Measurements from ENCODE around the gene NBEA. TPM values are rescaled to one million over a fixed set of nuclear protein-coding genes. Genes with fewer than 3 reads are reported as not detected.

NBEA gene
- polyA plus RNA-seq, 2 of the 4 experiments (the other 2 are of a cell fraction): 3.5 to 11.8 TPM

DNA sequence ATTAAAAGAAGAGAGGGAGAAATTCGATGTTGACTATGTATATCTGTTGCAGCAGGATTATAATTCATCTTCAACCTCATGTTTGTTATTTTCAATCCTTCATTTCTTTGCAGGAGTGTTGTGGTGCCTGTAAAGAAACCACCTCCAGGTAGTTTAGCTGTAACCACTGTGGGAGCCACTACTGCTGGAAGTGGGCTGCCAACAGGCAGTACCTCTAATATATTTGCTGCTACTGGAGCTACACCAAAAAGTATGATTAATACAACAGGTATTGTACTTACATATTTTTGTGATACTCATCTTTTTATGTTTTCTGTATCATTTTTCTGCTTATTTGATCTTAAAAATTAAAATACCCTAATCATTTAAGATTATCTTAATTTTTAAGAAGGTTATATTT is 266.5 kb downstream of the NBEA start (continued):
- TF ChIP-seq, protein P1, sequence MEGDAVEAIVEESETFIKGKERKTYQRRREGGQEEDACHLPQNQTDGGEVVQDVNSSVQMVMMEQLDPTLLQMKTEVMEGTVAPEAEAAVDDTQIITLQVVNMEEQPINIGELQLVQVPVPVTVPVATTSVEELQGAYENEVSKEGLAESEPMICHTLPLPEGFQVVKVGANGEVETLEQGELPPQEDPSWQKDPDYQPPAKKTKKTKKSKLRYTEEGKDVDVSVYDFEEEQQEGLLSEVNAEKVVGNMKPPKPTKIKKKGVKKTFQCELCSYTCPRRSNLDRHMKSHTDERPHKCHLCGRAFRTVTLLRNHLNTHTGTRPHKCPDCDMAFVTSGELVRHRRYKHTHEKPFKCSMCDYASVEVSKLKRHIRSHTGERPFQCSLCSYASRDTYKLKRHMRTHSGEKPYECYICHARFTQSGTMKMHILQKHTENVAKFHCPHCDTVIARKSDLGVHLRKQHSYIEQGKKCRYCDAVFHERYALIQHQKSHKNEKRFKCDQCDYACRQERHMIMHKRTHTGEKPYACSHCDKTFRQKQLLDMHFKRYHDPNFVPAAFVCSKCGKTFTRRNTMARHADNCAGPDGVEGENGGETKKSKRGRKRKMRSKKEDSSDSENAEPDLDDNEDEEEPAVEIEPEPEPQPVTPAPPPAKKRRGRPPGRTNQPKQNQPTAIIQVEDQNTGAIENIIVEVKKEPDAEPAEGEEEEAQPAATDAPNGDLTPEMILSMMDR (IDR thresholded peaks at IDR 0.05): no peak
- TF ChIP-seq HOXA7 (CRISPR knock-in tag; IDR thresholded peaks at IDR 0.05) (no peak), ESRRA (IDR thresholded peaks at IDR 0.05; ENCODE audit: borderline replicate concordance, low read length) (no peak), EHMT2 (IDR thresholded peaks at IDR 0.05; ENCODE audit: low read depth) (no peak), ZSCAN20 (CRISPR knock-in tag; IDR thresholded peaks at IDR 0.05) (no peak), CHD4 (IDR thresholded peaks at IDR 0.05; ENCODE audit: borderline replicate concordance) (no peak)

DNA sequence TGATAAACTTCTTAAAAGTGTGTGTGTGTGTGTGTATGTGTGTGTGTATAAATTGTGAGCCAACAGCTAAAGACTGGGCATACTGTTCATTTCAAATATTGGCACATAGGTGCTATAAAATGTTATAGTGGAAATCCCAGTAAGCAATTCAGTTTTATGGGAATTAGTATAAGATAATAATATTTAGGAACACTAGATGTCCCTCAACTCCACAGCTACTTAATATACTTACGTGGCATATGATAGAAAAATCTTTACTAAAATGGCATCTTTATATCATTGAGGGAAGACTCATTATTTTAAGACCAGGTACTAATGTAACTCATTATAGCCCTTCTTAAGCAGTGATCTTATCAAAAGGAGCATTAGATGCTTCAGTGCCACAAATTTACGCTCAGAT is 268.2 kb downstream of the NBEA start:
- no peak for FAIRE-seq

DNA sequence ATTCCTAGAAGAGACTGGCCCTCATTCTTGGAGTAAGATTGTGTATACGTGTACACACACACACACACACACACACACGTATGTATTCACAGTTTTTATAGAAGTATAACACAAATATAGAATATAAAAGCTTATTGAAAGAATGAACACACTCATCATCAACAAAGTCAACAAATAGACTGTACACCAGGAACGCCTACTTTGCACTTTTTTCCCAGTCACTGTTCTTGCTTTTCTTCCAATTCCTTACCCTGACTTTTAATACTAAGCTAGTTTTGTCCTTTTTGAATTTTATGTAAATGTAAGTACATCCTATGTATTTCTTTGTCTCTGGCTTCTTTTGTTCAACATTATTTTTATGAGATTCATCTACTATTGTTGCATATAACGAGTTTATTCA is 269.9 kb downstream of the NBEA start:
- ChIA-PET POLR2A (no interaction called here), CTCF (interaction anchor here (0.7 kb wide), 1 partner anchor 1538 kb away, joined by 3 read pairs; no protein-coding TSS in a partner anchor)
- no peak overlapping the region for H3K4me3 ChIP-seq
- no peaks in the 10 kb centered on the region for H3K9me3 ChIP-seq
- TF ChIP-seq HOXB5 (CRISPR knock-in tag; IDR thresholded peaks at IDR 0.05) (no peak), SMC3 (IDR thresholded peaks at IDR 0.05) (no peak), MAFK (IDR thresholded peaks at IDR 0.05; ENCODE audit: partially characterized antibody) (peak; percentile 57), FOSL2 (IDR thresholded peaks at IDR 0.05) (no peak), FOSL2 (CRISPR knock-in tag; IDR thresholded peaks at IDR 0.05) (no peak)
- TF ChIP-seq, protein P2, sequence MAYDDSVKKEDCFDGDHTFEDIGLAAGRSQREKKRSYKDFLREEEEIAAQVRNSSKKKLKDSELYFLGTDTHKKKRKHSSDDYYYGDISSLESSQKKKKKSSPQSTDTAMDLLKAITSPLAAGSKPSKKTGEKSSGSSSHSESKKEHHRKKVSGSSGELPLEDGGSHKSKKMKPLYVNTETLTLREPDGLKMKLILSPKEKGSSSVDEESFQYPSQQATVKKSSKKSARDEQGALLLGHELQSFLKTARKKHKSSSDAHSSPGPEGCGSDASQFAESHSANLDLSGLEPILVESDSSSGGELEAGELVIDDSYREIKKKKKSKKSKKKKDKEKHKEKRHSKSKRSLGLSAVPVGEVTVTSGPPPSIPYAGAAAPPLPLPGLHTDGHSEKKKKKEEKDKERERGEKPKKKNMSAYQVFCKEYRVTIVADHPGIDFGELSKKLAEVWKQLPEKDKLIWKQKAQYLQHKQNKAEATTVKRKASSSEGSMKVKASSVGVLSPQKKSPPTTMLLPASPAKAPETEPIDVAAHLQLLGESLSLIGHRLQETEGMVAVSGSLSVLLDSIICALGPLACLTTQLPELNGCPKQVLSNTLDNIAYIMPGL (CRISPR knock-in tag; IDR thresholded peaks at IDR 0.05; ENCODE audit: borderline replicate concordance): no peak
- 90% methylated on average over 4 of the region's 4 CpGs for WGBS (ENCODE audit: missing lambda C conversion rate)
- H3K4me2 ChIP-seq: no peak overlapping the region
- no peak for FAIRE-seq
- ATAC-seq: no peak
- no peak overlapping the region for H3K27ac ChIP-seq
- no peaks in the 10 kb centered on the region for H3K4me1 ChIP-seq
- no peak for DNase-seq (ENCODE audit: low read depth in 1 of 2, low spot score in 1 of 2)

More for the DNA sequence above, 268.2 kb downstream of the NBEA start:
- Histone ChIP-seq H3K9me3 (no peaks in the 10 kb centered on the region), H3K4me1 (no peaks in the 10 kb centered on the region), H3K4me3 (no peak overlapping the region), H3K27ac (no peak overlapping the region), H3K4me2 (no peak overlapping the region)
- ChIA-PET POLR2A (no interaction called here), CTCF (no interaction called here)
- WGBS (ENCODE audit: missing lambda C conversion rate): 85% methylated on average over 2 of the region's 2 CpGs
- no peak for TF ChIP-seq POLR2AphosphoS2 (conservative IDR thresholded peaks at IDR 0.05; ENCODE audit: low read length)
- TF ChIP-seq, protein P2 (CRISPR knock-in tag; IDR thresholded peaks at IDR 0.05; ENCODE audit: borderline replicate concordance): no peak
- TF ChIP-seq RAD21 (conservative IDR thresholded peaks at IDR 0.05 in 1 of 2, IDR thresholded peaks at IDR 0.05 in 1 of 2): 0 out of 5 replicates have a peak, but pooled peaks of 1 of the 2 experiments have one; percentile 15
- TF ChIP-seq, protein P1 (IDR thresholded peaks at IDR 0.05): 0 out of 3 replicates have a peak, but pooled peaks have one; percentile 7
- DNase-seq (ENCODE audit: low read depth in 1 of 2, low spot score in 1 of 2): no peak
- ATAC-seq: no peak

All from A549 (cell line).